HAP-1 (cell line): ENCODE results near the gene XXYLT1.
"Not testable (repeated sequence)": the region's sequence is repeated elsewhere in the genome, so short reads cannot be mapped to it uniquely, and the experiment has no call there.

Source experiments
- DNase-seq, 2 experiments: peaks; one replicate each; pipeline ENCODE4 v3.0.0-alpha.2; 2016 to 2020; ENCODE audit warnings: low spot score in 2 of 2
- H3K27me3 ChIP-seq: fragments of 250-450 bp; sonication (Bioruptor Pico); 2 replicates; pipeline ENCODE4 v1.5.1; 2020; ENCODE audit warnings: low read depth, mild to moderate bottlenecking, moderate library complexity
- H3K36me3 ChIP-seq: fragments of 250-450 bp; sonication (Bioruptor Pico); replicated peaks from 2 replicates; pipeline ENCODE4 v1.5.1; 2020; ENCODE audit warnings: mild to moderate bottlenecking
- H3K4me1 ChIP-seq: fragments of 250-450 bp; sonication (Bioruptor Pico); 2 replicates; pipeline ENCODE4 v1.5.1; 2020; ENCODE audit warnings: mild to moderate bottlenecking
- H3K4me3 ChIP-seq: fragments of 250-450 bp; sonication (Bioruptor Pico); 2 replicates; pipeline ENCODE4 v1.5.1; 2020; ENCODE audit warnings: mild to moderate bottlenecking, moderate library complexity
- H3K9me3 ChIP-seq: fragments of 250-450 bp; sonication (Bioruptor Pico); 2 replicates; pipeline ENCODE4 v1.5.1; 2020; ENCODE audit warnings: mild to moderate bottlenecking, moderate library complexity
- in situ Hi-C: fragments of 300-500 bp; cut with MboI; formaldehyde crosslinking; loops from 3 replicates; pipeline ENCODE4 v1.14.3; 2020; ENCODE audit warnings: low sequenced_read_pairs, inconsistent platforms, mixed read lengths

XXYLT1 gene

DNA sequence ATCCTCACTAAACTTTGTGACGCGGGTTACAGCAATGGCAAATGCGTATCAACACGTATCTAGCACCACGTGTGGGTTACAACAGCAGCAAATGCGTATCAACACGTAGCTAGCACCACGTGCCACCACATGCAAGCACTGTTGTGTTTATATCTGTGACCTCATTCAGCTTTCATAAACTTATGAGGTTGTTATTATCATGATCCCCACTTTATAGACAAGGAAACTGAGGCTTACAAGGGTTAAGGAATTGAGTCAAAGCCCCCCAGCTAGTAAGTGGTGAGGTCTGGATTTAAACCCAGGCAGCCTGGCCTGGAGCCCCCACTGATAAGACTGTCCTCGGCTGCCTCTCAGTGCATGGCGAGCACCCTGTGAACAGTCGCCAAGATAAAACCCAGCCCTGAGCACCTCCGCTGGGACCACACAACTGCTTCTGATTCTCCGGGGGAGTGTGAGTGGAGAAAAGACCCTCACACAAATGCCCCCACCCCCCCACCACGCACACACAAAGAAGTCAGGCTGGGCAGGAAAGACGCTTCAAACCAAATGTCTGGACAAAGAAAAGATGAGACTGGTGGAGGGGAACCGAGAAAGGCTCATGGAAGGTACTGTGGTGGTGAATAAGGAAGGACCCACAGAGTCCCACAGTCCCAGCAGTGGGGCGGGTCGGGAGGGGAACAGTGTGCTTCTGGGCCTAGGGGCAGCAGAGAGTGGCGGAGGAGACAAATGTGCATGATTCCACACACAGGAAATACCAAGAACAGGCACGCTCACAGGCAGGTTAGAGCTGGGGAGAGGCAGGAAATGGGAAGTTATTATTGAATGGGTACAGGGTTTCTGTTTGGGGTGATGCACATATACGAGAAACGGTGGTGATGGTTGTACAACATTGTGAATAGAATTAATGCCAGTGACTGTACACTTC is 173.4 kb downstream of the XXYLT1 start:
- in situ Hi-C loops, result no loop called here
- no peaks in the 10 kb centered on the region for H3K4me1 ChIP-seq
- H3K4me3 ChIP-seq, result no peak overlapping the region
- H3K36me3 ChIP-seq, result no peaks in the 10 kb centered on the region
- H3K27me3 ChIP-seq, result no peaks in the 10 kb centered on the region
- H3K9me3 ChIP-seq, result no peaks in the 10 kb centered on the region
- no peak for DNase-seq

DNA sequence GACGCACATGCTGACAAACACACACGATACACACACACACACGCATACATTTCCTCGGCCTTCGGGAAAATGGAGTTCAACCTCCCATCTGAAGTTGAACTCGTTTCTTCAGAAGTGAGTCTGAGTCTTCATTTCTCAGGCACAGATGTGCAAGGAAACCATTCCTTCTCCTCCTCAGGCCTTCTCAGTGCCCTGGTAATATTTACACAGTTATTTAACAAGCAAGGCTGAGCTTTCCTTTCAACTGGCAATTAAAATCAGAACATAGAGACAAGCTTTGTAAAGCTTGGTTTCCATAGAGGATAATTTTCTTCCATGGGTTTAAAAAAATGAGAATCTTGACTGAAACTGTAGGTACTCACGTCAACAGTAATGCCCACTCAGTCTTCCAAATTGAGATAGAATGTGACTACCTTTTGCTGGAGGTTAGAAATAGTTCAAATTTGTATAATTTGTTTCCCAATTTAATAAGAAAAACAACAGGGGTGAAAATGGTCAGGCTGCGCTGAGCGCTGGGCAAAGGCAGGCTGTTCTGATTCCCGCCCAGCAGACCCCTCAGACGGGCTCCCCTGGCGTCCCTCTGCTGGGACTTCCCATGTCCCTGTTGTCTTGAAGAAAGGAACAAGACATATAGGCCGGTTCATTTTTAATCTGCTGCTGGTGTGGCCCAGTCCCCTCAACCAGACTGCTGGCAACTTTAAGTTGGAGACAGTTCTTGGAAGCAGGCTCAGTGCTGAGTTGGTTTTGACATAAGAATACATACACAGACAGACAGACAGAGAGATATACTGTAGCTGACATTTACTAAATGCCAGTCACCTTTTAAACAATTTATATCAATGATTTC is 174.3 kb downstream of the XXYLT1 start:
- DNase-seq, result no peak
- in situ Hi-C loops, result no loop called here
- Histone ChIP-seq H3K36me3 (no peaks in the 10 kb centered on the region), H3K4me1 (no peaks in the 10 kb centered on the region), H3K4me3 (no peak overlapping the region), H3K9me3 (no peaks in the 10 kb centered on the region), H3K27me3 (no peaks in the 10 kb centered on the region)

DNA sequence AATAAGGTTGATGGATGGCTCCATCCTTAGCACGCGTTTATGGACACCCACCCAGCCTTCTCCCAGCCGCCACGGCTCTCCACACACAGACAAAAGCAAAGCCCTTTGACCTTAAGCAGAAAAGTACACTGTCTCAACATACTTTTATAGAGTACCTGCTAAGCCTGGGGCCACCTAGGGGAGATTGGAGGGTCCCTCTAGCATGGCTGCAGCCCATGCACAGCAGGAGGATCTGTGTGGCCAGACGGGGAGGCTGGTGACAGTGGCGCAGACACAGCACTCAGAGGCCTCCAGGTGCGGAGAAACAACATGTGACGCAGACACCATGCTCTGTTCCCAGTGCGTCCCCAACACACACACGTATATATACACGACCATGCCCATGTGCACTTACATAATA is 174.9 kb downstream of the XXYLT1 start:
- H3K4me1 ChIP-seq, result no peaks in the 10 kb centered on the region

DNA sequence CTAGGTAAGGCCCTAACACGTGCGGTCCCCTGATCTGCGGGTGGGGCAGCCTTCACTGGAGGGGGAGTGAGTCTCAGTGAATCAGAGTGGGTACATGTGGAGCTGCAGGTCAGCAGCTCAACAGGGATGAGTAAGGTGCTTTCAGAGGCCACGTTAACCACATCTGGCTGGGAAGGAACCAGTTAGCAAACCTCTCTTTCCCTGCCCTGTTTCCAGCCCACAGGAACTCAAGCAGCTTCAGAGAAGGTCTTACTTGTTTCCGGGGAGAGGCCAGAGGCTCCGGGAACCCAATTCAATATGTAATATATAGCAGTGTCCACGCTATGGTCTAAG is 175.3 kb downstream of the XXYLT1 start:
- in situ Hi-C loops, result no loop called here

More for the DNA sequence above, 174.9 kb downstream of the XXYLT1 start:
- no peak for DNase-seq
- Histone ChIP-seq H3K36me3 (no peaks in the 10 kb centered on the region), H3K4me3 (no peak overlapping the region), H3K9me3 (no peaks in the 10 kb centered on the region), H3K27me3 (no peaks in the 10 kb centered on the region)
- in situ Hi-C loops, result no loop called here

DNA sequence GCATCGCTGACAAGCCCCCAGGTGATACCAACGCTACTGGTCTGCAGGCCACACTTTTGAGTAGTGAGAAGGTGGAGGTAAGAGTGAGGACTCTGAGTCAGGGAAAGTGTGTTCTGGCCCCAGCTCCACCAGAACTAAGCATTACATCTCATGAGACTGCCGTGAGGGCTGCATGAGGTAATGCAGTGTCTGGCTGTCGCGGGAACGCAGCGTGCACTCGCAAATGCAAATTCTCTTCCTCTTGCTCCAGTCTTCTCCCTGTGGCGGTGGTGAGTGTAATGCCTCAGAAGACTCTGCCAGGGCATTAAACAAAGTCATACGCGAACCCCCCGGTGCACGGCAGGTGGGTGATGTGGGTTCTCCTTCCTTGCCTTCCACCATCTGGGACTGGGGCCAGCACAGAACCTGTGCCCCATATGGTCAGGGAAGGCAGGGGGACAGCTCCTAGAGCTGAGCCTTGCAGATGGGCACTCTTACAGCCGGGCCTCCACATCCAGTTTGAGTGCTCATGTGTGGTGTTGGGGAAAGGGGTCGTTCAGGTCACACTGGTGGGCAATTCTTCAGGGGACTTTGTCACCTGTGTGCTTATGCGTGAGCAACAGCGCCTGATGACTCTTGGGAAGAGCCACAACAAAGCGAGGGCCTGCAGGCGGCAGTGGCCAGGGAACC is 175.8 kb downstream of the XXYLT1 start:
- Histone ChIP-seq H3K27me3 (no peaks in the 10 kb centered on the region), H3K4me1 (no peaks in the 10 kb centered on the region), H3K4me3 (no peak overlapping the region), H3K9me3 (no peaks in the 10 kb centered on the region), H3K36me3 (no peaks in the 10 kb centered on the region)
- DNase-seq, result no peak
- in situ Hi-C loops, result no loop called here

More for the DNA sequence above, 175.3 kb downstream of the XXYLT1 start:
- H3K9me3 ChIP-seq, result no peaks in the 10 kb centered on the region
- no peak overlapping the region for H3K4me3 ChIP-seq
- H3K27me3 ChIP-seq, result no peaks in the 10 kb centered on the region
- no peaks in the 10 kb centered on the region for H3K36me3 ChIP-seq
- no peaks in the 10 kb centered on the region for H3K4me1 ChIP-seq
- DNase-seq, result no peak

DNA sequence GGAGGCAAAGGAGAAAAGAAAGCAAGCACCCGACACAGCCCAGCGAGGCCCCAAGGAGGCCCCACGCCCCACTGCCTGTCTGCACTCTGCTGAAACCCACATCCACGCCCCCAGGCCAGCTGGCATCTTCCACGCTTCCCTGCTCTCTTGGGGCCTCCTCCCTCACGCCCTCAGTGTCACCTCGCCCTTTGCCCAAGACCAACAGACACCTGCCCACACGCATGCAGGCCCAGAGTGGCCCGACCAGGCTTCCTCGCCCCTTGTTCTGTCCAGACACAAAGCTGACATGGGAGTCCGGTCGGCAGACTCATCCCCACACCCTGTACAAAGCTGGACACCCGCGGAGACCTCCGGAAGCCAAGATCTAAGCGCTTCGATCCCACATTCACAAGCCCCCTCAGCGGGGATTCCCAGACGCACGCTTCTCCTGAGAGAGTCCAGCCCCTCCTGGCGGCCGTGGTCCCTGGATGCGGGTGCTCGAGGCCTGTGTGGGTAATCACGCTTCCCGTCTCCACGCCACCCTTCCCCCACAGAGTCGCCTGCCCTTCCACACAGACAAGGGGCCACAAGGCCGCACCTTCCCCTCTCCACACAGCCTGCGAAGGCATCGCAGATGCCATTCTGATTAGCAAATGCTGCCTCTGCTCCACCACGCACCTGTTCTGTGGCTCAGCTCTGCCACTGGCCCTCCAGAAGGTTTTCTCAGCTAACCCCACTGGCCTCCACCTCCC is 176.6 kb downstream of the XXYLT1 start:
- no peak overlapping the region for H3K4me3 ChIP-seq
- DNase-seq, result no peak

DNA sequence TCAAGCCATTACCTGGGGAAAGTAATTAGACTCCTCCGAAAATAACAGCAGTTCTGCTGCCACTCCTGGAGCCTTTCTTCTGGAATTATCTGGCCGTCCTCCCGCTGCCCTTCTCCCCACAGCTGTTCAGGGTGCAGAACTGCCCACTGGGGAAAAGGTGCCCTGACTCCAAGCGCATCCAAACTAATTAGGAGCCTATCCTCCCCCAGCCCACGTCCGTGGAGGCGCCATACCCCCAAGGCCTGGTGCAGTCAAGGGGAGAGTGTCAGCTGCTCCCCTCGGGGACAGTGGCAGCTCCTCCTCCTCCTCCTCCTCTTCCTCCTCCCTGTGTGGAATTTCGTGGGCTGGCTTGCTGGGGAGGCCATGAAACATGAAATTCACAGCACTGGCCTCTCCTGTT is 177.2 kb downstream of the XXYLT1 start:
- H3K4me3 ChIP-seq, result no peak overlapping the region
- in situ Hi-C loops, result no loop called here

More for the DNA sequence above, 176.6 kb downstream of the XXYLT1 start:
- Histone ChIP-seq H3K9me3 (no peaks in the 10 kb centered on the region), H3K4me1 (no peaks in the 10 kb centered on the region), H3K27me3 (no peaks in the 10 kb centered on the region), H3K36me3 (no peaks in the 10 kb centered on the region)
- in situ Hi-C loops, result no loop called here

DNA sequence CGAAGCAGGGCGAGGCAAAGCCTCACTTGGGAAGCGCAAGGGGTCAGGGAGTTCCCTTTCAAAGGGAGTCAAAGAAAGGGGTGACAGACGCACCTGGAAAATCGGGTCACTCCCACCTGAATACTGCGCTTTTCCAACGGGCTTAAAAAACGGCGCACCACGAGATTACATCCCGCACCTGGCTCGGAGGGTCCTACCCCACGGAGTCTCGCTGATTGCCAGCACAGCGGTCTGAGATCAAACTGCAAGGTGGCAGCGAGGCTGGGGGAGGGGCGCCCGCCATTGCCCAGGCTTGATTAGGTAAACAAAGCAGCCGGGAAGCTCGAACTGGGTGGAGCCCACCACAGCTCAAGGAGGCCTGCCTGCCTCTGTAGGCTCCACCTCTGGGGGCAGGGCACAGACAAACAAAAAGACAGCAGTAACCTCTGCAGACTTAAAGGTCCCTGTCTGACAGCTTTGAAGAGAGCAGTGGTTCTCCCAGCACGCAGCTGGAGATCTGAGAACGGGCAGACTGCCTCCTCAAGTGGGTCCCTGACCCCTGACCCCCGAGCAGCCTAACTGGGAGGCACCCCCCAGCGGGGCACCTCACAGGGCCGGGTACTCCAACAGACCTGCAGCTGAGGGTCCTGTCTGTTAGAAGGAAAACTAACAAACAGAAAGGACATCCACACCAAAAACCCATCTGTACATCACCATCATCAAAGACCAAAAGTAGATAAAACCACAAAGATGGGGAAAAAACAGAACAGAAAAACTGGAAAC is 182.9 kb downstream of the XXYLT1 start:
- H3K4me3 ChIP-seq, DNase-seq, H3K36me3 ChIP-seq, H3K9me3 ChIP-seq, H3K27me3 ChIP-seq, in situ Hi-C loops, H3K4me1 ChIP-seq: not testable (repeated sequence)

More for the DNA sequence above, 177.2 kb downstream of the XXYLT1 start:
- Histone ChIP-seq H3K4me1 (no peaks in the 10 kb centered on the region), H3K27me3 (no peaks in the 10 kb centered on the region), H3K36me3 (no peaks in the 10 kb centered on the region), H3K9me3 (no peaks in the 10 kb centered on the region)
- DNase-seq, result no peak

DNA sequence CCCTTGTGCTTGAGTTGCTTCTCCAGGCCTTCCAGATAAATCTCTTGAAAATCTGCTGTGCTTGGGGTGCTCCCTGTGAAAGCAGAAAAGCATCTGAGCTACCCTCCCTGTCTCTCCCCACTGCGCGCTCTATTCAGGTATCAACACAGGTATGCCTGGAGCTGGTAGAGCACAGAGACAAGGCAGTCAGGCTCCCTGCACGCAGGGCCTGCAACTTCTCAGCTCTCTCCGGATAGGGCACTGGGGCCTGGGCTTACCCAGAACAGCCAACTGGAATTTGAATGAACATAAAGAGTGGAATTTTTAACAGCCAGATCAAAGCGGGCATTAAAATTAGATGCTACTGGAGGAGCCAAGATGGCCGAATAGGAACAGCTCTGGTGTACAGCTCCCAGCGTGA is 183.6 kb downstream of the XXYLT1 start:
- in situ Hi-C loops, result no loop called here
- DNase-seq, result no peak
- no peaks in the 10 kb centered on the region for H3K4me1 ChIP-seq
- no peaks in the 10 kb centered on the region for H3K27me3 ChIP-seq
- no peak overlapping the region for H3K4me3 ChIP-seq
- no peaks in the 10 kb centered on the region for H3K9me3 ChIP-seq
- no peaks in the 10 kb centered on the region for H3K36me3 ChIP-seq

DNA sequence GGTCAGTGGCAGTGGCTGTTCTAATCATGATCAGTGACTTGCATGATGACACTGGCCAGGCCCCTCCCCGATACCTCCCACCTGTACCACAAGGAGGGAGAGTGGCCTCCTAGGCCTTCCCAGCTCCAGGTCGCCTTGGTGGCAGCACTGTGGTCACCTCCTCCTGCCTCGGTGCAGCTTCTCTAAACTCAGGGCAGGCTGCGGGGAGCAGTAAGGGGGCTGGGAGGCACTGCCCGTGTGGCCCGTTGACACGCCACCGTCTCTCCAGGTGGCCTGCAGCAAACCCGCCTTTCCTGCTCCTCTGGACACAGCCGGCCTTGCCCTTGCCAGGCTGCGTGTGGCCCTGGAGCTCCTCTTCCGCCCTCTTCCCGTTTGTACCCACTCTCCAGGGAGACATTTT is 184.1 kb downstream of the XXYLT1 start:
- Histone ChIP-seq H3K9me3 (no peaks in the 10 kb centered on the region), H3K36me3 (no peaks in the 10 kb centered on the region), H3K4me1 (no peaks in the 10 kb centered on the region), H3K27me3 (no peaks in the 10 kb centered on the region), H3K4me3 (no peak overlapping the region)
- in situ Hi-C loops, result no loop called here
- no peak for DNase-seq

DNA sequence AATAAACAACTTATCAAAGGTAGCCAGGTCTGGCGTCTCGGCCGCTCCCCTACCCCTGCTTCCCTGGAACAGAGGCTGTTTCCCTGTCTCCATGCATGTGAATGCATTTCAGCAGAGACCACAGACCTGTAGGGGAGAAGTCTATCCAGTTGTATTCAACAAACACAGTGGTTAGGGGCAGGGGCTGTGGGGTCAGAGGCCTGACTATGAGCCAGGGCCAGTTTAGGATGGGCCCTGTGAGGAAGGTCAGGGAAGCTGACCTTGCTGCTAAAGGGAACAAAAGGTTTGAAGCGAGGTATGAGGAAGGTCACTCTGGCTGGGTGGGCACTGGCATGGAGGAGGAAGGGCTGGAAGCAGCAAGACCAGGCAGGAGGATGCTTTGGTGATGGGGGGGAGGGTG is 184.6 kb downstream of the XXYLT1 start:
- Histone ChIP-seq H3K9me3 (no peaks in the 10 kb centered on the region), H3K4me3 (no peak overlapping the region), H3K36me3 (no peaks in the 10 kb centered on the region), H3K27me3 (no peaks in the 10 kb centered on the region), H3K4me1 (no peaks in the 10 kb centered on the region)
- in situ Hi-C loops, result no loop called here
- no peak for DNase-seq

DNA sequence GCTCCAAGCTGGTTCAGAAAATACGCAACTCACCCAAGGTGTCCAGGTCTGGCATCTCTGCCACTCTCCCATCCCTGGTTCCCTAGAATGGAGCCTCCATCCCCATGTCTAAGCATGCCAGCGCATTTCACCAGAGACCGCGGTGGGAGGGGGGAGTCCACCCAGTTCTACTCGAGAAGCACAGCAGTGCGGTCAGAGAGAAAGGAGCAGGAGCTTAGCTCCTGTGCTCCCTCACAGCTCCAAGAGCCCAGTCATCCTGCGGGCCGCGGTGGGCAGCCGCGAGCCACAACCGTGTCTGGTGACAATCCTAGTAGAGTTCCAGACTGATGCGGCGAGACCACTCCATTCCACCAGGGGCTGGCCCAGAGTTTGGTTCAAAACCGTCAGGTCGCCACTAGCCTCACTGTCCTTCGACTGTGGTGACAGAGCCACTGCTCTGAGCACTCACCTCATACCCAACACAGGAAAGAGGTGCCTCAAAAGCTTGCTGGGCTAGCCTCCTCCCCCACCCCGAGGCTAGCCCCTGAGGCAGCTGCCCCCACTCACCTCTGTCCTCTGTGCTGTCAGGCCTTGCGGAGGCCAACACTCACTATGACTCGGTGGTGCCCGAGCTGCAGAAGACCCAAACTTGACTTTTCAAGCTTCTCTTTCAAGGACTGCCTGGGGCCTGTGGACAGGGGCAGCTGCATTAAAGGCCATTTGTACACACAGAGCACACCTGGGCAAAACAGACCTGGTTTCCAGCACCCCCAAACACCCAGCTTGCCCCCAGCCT is 185.4 kb downstream of the XXYLT1 start:
- H3K27me3 ChIP-seq, result no peaks in the 10 kb centered on the region
- no peak for DNase-seq
- H3K36me3 ChIP-seq, result no peaks in the 10 kb centered on the region
- no peaks in the 10 kb centered on the region for H3K4me1 ChIP-seq
- in situ Hi-C loops, result no loop called here
- no peaks in the 10 kb centered on the region for H3K9me3 ChIP-seq
- no peak overlapping the region for H3K4me3 ChIP-seq
